Endothelial cell of umbilical vein (primary cell): ENCODE data around the gene SRPK2. TPM values are rescaled to one million over a fixed set of nuclear protein-coding genes. Genes with fewer than 3 reads are reported as not detected.

ENCODE experiments used
- BruUV-seq: library from RNA; stranded (reverse); fragments of 400-500 nt; replicated peaks from 2 replicates; lab custom pipeline; 2021; lab: Mats Ljungman, UMichigan
- CTCF ChIA-PET: fragments of 300-600, 350-600 bp; sonication (Branson Sonifier 250); formaldehyde crosslinking; loops from one replicate; lab custom pipeline; 2021; ENCODE audit warnings: antibody characterized with exemption, inconsistent platforms; lab: Charles Lee
- POLR2A ChIA-PET: fragments of 300-600, 350-600 bp; sonication (Branson Sonifier 250); formaldehyde crosslinking; loops from one replicate; lab custom pipeline; 2021; ENCODE audit warnings: antibody characterized with exemption, inconsistent platforms; lab: Charles Lee
- DNase-seq: peaks from one replicate; pipeline ENCODE4 v3.0.0-alpha.2; 2011; ENCODE audit warnings: low read depth, low spot score
- FAIRE-seq: peaks from 2 replicates; lab custom pipeline; 2011; peaks lifted over from hg19 to GRCh38; lab: Jason Lieb, UNC
- H2AFZ ChIP-seq: 2 replicates; pipeline ENCODE4 v1.6.0; 2012; ENCODE audit warnings: low read depth, low read length, control low read depth, inconsistent platforms
- H3K27ac ChIP-seq: 2 replicates; pipeline ENCODE4 v1.5.1; 2011; ENCODE audit warnings: low read depth, mild to moderate bottlenecking, control low read depth, low read length, moderate library complexity; ENCODE audit not compliant: insufficient read depth
- H3K27me3 ChIP-seq, 2 experiments: 2 replicates each; pipeline versions ENCODE4 v1.6.0 to v1.6.1; 2011; ENCODE audit warnings: low read length in 2 of 2, mixed read lengths in 1 of 2; ENCODE audit not compliant: control insufficient read depth in 2 of 2, insufficient read depth in 2 of 2
- H3K36me3 ChIP-seq, 2 experiments: 2 replicates in 1 of 2; 3 replicates in 1 of 2; pipeline ENCODE4 v1.5.1; 2011; ENCODE audit warnings: low read length in 2 of 2, mild to moderate bottlenecking in 1 of 2, moderate library complexity in 1 of 2; ENCODE audit not compliant: control insufficient read depth in 2 of 2, insufficient read depth in 2 of 2; ENCODE audit errors: extremely low read depth in 1 of 2
- H3K4me1 ChIP-seq: 3 replicates; pipeline ENCODE4 v1.5.1; 2011; ENCODE audit warnings: mild to moderate bottlenecking, low read length; ENCODE audit not compliant: control insufficient read depth, insufficient read depth; ENCODE audit errors: extremely low read depth
- H3K4me2 ChIP-seq: 2 replicates; pipeline ENCODE4 v1.6.1; 2011; ENCODE audit warnings: low read length, control low read depth, mixed read lengths; ENCODE audit not compliant: insufficient read depth
- H3K4me3 ChIP-seq, 3 experiments: fragments of 200-600 bp in 1 of 3; sonication (generic), shearing (Covaris generic) in 1 of 3; replicated peaks in 1 of 3; 2 replicates each; pipeline ENCODE4 v1.5.1; 2011 to 2016; ENCODE audit warnings: control low read depth in 3 of 3, low read length in 3 of 3, mild to moderate bottlenecking in 2 of 3, inconsistent platforms in 1 of 3, low read depth in 1 of 3, moderate library complexity in 1 of 3; ENCODE audit not compliant: insufficient read depth in 1 of 3
- H3K79me2 ChIP-seq: 2 replicates; pipeline ENCODE4 v1.6.0; 2012; ENCODE audit warnings: low read length, inconsistent platforms; ENCODE audit not compliant: control insufficient read depth, insufficient read depth
- H3K9ac ChIP-seq: replicated peaks from 2 replicates; pipeline ENCODE3; 2011; ENCODE audit warnings: low read length, control low read depth; ENCODE audit not compliant: insufficient read depth; ENCODE audit errors: extremely low read depth
- H3K9me1 ChIP-seq: replicated peaks from 3 replicates; pipeline ENCODE4 v1.6.0; 2011; ENCODE audit warnings: mild to moderate bottlenecking, low read length; ENCODE audit not compliant: control insufficient read depth, insufficient read depth; ENCODE audit errors: extremely low read depth
- H3K9me3 ChIP-seq: replicated peaks from 2 replicates; pipeline ENCODE4 v1.5.1; 2012; ENCODE audit warnings: low read length, inconsistent platforms; ENCODE audit not compliant: control insufficient read depth, insufficient read depth
- H4K20me1 ChIP-seq: replicated peaks from 2 replicates; pipeline ENCODE3; 2011; ENCODE audit warnings: mild to moderate bottlenecking, low read length; ENCODE audit not compliant: control insufficient read depth, insufficient read depth; ENCODE audit errors: extremely low read depth
- EZH2 ChIP-seq: IDR thresholded peaks from 2 replicates; pipeline ENCODE4 v1.6.1; 2012; ENCODE audit warnings: borderline replicate concordance, low read depth, mild to moderate bottlenecking, moderate library complexity, low read length, inconsistent platforms; ENCODE audit not compliant: severe bottlenecking
- FOS ChIP-seq: IDR thresholded peaks from 2 replicates; pipeline ENCODE4 v1.6.1; 2011; ENCODE audit warnings: mild to moderate bottlenecking, low read length, moderate library complexity, borderline replicate concordance; ENCODE audit not compliant: insufficient read depth
- JUN ChIP-seq: IDR thresholded peaks from 2 replicates; pipeline ENCODE4 v1.6.1; 2011; ENCODE audit warnings: borderline replicate concordance, low read depth; ENCODE audit not compliant: insufficient read length, insufficient read depth
- POLR2A ChIP-seq: IDR thresholded peaks from 2 replicates; pipeline ENCODE4 v1.6.1; 2012; ENCODE audit warnings: low read depth, mild to moderate bottlenecking, control low read depth, low read length
- POLR2AphosphoS5 ChIP-seq: IDR thresholded peaks from 2 replicates; pipeline ENCODE4 v1.6.1; 2012; ENCODE audit warnings: low read depth, mild to moderate bottlenecking, control low read depth, low read length, moderate library complexity; ENCODE audit not compliant: insufficient read depth
- dilution Hi-C: fragments of 300-500 bp; cut with MboI; formaldehyde crosslinking; loops from one replicate; pipeline ENCODE4 v1.15.0; 2019; ENCODE audit warnings: low sequenced_read_pairs; ENCODE audit not compliant: extremely low pct_ligation_motif_present
- intact Hi-C: fragments of 100-400 bp; cut with micrococcal nuclease; formaldehyde crosslinking; loops from one replicate; pipeline ENCODE4 v1.10.0; 2022
- polyA plus RNA-seq, 4 experiments: library from polyadenylated mRNA; depleted of rRNA in 3 of 4; stranded (reverse) in 3 of 4; unstranded in 1 of 4; fragments of >200 nt; gene quantifications; 2 replicates each; pipeline versions ENCODE4 v1.2.1 to v1.2.3, GENCODE V29; 2011 to 2012; ENCODE audit warnings: missing spikeins in 1 of 4
- total RNA-seq: library from RNA; stranded (reverse); gene quantifications from 2 replicates; pipeline ENCODE4 v1.2.3, GENCODE V29; 2021
- TF ChIP-seq, protein P1 (sequence below): IDR thresholded peaks from 2 replicates; pipeline ENCODE4 v1.6.1; 2011; ENCODE audit not compliant: insufficient read depth, insufficient read length
- TF ChIP-seq, protein P2 (sequence below), 2 donors: IDR thresholded peaks; 1 replicate in 1 of 2; 2 replicates in 1 of 2; pipeline ENCODE4 v1.5.1; 2011; ENCODE audit warnings: low read length in 2 of 2, mild to moderate bottlenecking in 2 of 2, moderate library complexity in 2 of 2, control low read depth in 1 of 2, inconsistent platforms in 1 of 2, low read depth in 1 of 2; ENCODE audit not compliant: insufficient read depth in 1 of 2; ENCODE audit errors: extremely low read depth in 1 of 2

Gene SRPK2
- total and polyA plus RNA-seq, 2 donors (not counting 3 experiments of a cell fraction or from before 2014, with no cell fraction given): 13.4 to 55.2 TPM

DNA sequence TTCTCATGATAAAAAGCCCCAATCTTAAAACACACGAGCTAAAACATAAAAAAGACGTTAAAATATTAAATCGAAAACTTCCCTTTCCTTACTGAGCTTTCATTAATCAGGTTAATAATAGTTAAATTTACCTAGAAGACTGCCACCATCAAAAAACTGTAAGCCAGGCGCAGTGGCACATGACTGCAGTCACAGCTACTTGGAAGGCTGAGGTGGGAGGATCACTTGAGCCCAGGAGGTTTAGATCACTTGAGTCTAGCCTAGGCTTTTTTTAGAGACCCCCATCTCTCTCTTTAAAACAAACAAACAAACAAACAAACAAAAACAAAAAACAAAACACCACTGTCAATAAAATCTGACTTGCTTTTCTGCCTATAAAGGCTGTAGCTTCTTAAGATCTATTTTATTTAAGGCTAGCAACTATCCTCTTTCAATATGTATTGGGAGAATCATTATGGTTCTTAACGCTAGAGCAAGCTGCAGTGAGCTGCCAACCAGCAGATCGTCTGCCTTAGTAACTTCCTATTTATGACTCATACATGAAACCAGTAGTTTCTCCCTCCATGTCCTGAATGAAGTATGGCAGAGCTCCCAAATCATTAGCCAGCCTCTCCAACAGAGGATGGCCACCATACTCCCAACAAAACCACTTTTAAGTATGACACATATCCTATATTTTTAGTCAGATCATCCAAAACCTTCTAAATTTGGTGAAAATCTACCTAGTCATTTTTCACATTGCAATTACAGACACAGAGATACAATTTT is 163.7 kb downstream of the SRPK2 start:
- Histone ChIP-seq H2AFZ (no peak overlapping the region), H3K27me3 (no peaks in the 10 kb centered on the region), H3K9ac (no peak overlapping the region), H3K9me3 (no peaks in the 10 kb centered on the region), H3K4me2 (peak overlapping the region; percentile 41), H3K79me2 (peaks cover 39% of the 10 kb centered on the region), H3K9me1 (no peaks in the 10 kb centered on the region), H3K4me1 (peaks cover 13% of the 10 kb centered on the region), H3K4me3 (no peak overlapping the region), H3K27ac (peak overlapping the region; percentile 26), H4K20me1 (no peaks in the 10 kb centered on the region), H3K36me3 (no peaks in the 10 kb centered on the region)
- FAIRE-seq: peak; percentile 84
- dilution Hi-C loops (no loop called here), intact Hi-C loops (no loop called here)
- TF ChIP-seq POLR2A (no peak), EZH2 (no peak), FOS (peak; percentile 96), POLR2AphosphoS5 (no peak), JUN (peak; percentile 93)
- TF ChIP-seq, protein P1, sequence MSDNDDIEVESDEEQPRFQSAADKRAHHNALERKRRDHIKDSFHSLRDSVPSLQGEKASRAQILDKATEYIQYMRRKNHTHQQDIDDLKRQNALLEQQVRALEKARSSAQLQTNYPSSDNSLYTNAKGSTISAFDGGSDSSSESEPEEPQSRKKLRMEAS: no peak
- TF ChIP-seq, protein P2, sequence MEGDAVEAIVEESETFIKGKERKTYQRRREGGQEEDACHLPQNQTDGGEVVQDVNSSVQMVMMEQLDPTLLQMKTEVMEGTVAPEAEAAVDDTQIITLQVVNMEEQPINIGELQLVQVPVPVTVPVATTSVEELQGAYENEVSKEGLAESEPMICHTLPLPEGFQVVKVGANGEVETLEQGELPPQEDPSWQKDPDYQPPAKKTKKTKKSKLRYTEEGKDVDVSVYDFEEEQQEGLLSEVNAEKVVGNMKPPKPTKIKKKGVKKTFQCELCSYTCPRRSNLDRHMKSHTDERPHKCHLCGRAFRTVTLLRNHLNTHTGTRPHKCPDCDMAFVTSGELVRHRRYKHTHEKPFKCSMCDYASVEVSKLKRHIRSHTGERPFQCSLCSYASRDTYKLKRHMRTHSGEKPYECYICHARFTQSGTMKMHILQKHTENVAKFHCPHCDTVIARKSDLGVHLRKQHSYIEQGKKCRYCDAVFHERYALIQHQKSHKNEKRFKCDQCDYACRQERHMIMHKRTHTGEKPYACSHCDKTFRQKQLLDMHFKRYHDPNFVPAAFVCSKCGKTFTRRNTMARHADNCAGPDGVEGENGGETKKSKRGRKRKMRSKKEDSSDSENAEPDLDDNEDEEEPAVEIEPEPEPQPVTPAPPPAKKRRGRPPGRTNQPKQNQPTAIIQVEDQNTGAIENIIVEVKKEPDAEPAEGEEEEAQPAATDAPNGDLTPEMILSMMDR (IDR thresholded peaks at IDR 0.05; ENCODE audit: extremely low read depth in 1 of 2, insufficient read depth in 1 of 2, low read depth in 1 of 2, low read length in 2 of 2): no peak
- POLR2A ChIA-PET: no interaction called here
- peak; percentile 85 for DNase-seq
- CTCF ChIA-PET: interaction anchor here (0.8 to 1.6 kb wide), 6 partner anchors 11 to 56 kb away, joined by 3 to 6 read pairs (median 4); no protein-coding TSS in a partner anchor
- no TSS peak for BruUV-seq
